NT2/D1 (cell line): ENCODE results near the gene DHRS12.

Experiments used
- SUZ12 ChIP-seq: IDR thresholded peaks from 2 replicates; pipeline ENCODE4 v1.6.1; 2011; ENCODE audit not compliant: insufficient read length, insufficient read depth; ENCODE audit errors: extremely low read depth
- ZNF274 ChIP-seq: IDR thresholded peaks from 2 replicates; pipeline ENCODE4 v1.6.1; 2011; ENCODE audit warnings: mild to moderate bottlenecking, low read depth, low read length

DNA sequence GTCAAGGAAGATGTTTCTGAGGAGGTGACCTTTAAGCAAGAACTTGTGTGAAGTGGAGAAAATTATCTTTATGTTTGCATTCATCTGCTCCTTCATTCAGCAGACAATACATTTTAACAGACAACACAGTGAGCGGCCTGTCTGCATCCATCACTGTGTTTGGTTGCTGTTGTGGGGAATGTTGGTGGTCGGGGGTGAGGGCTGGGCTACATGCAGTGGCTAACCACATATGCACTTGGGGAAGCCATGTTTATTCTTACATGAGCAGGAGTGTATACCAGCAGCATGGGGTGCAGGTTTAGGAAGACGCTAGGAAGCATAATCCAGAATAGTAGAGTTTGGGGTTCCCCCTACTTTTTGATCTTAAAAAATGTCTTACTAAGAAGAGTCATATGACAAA, 66.4 kb downstream of the DHRS12 start:
- TF ChIP-seq ZNF274 (no peak), SUZ12 (no peak)
